GM12878 (cell line): ENCODE data around the gene LRP10. TPM values are rescaled to one million over a fixed set of nuclear protein-coding genes. Genes with fewer than 3 reads are reported as not detected.

ENCODE experiments used
- ATAC-seq: fragments of 200-7000 bp; cut with Tn5 transposase; 3 replicates; pipeline ENCODE4 v1.9.1; 2020; ENCODE audit warnings: mild to moderate bottlenecking, moderate library complexity
- BruUV-seq: library from RNA; stranded (reverse); fragments of 400-500 nt; replicated peaks from 2 replicates; lab custom pipeline; 2021; lab: Mats Ljungman, UMichigan
- CTCF ChIA-PET: fragments of 300-600 bp; sonication (Branson Sonifier 250); formaldehyde crosslinking; extraction: SDS; loops from one replicate; lab custom pipeline; 2021; ENCODE audit warnings: inconsistent platforms; lab: Yijun Ruan, JAX
- POLR2A ChIA-PET: fragments of 350-600 bp; formaldehyde crosslinking; extraction: SDS; loops from one replicate; lab custom pipeline; 2021; ENCODE audit warnings: inconsistent platforms; lab: Charles Lee
- RAD21 ChIA-PET: fragments of 300-600 bp; sonication (Branson Sonifier 250); formaldehyde crosslinking; loops from one replicate; lab custom pipeline; 2023; ENCODE audit warnings: antibody characterized with exemption; ENCODE audit not compliant: unreplicated experiment; lab: Charles Lee
- SMC1A ChIA-PET: fragments of 300-600 bp; sonication (Branson Sonifier 250); formaldehyde crosslinking; loops from one replicate; lab custom pipeline; 2023; ENCODE audit not compliant: unreplicated experiment, uncharacterized antibody; lab: Charles Lee
- DNase-seq: peaks from one replicate; pipeline ENCODE4 v3.0.0-alpha.2; 2011; ENCODE audit warnings: low read depth, low spot score
- FAIRE-seq: peaks from 3 replicates; lab custom pipeline; 2011; peaks lifted over from hg19 to GRCh38; lab: Jason Lieb, UNC
- H2AFZ ChIP-seq: 2 replicates; pipeline ENCODE4 v1.6.0; 2011; ENCODE audit warnings: low read depth, low read length, control low read depth; ENCODE audit not compliant: control insufficient read depth
- H3K27ac ChIP-seq: 2 replicates; pipeline ENCODE4 v1.5.1; 2011; ENCODE audit warnings: control low read depth; ENCODE audit not compliant: control insufficient read depth, insufficient read depth
- H3K27me3 ChIP-seq, 2 experiments: replicated peaks in 1 of 2; 2 replicates each; pipeline versions ENCODE4 v1.6.0 to v1.6.1; 2011; ENCODE audit warnings: low read length in 1 of 2; ENCODE audit not compliant: control insufficient read depth in 2 of 2, insufficient read depth in 2 of 2
- H3K36me3 ChIP-seq, 2 experiments: 2 replicates each; pipeline ENCODE4 v1.5.1; 2011; ENCODE audit warnings: low read length in 1 of 2; ENCODE audit not compliant: control insufficient read depth in 2 of 2, insufficient read depth in 2 of 2
- H3K4me1 ChIP-seq: 2 replicates; pipeline ENCODE4 v1.6.1; 2011; ENCODE audit warnings: mild to moderate bottlenecking, low read length, moderate library complexity, mixed read lengths; ENCODE audit not compliant: control insufficient read depth, insufficient read depth
- H3K4me2 ChIP-seq: 2 replicates; pipeline ENCODE4 v1.6.0; 2011; ENCODE audit warnings: control low read depth; ENCODE audit not compliant: control insufficient read depth, insufficient read depth
- H3K4me3 ChIP-seq: fragments of 200-600 bp; sonication (generic); 2 replicates; pipeline ENCODE4 v1.5.1; 2016
- H3K79me2 ChIP-seq: 2 replicates; pipeline ENCODE4 v1.6.0; 2011; ENCODE audit warnings: low read length; ENCODE audit not compliant: control insufficient read depth, insufficient read depth
- H3K9ac ChIP-seq: 2 replicates; pipeline ENCODE4 v1.8.0; 2011; ENCODE audit warnings: low read length, control low read depth, mixed read lengths; ENCODE audit not compliant: control insufficient read depth, insufficient read depth
- H3K9me3 ChIP-seq: replicated peaks from 3 replicates; pipeline ENCODE4 v1.5.1; 2011; ENCODE audit warnings: mild to moderate bottlenecking, low read length; ENCODE audit not compliant: control insufficient read depth, insufficient read depth
- H4K20me1 ChIP-seq: 2 replicates; pipeline ENCODE4 v1.6.0; 2011; ENCODE audit not compliant: control insufficient read depth, insufficient read depth
- CHD1 ChIP-seq: IDR thresholded peaks from 2 replicates; pipeline ENCODE4 v1.6.1; 2012; ENCODE audit warnings: low read depth, low read length, improper control_type of control experiment
- EZH2 ChIP-seq: IDR thresholded peaks from 2 replicates; pipeline ENCODE4 v1.6.1; 2012; ENCODE audit warnings: low read depth, mild to moderate bottlenecking, control low read depth, inconsistent platforms, low read length, borderline replicate concordance; ENCODE audit not compliant: control insufficient read depth
- HDAC6 ChIP-seq: fragments of 200-600 bp; sonication (generic); IDR thresholded peaks from one replicate; pipeline ENCODE4 v1.8.0; 2017; ENCODE audit warnings: antibody characterized with exemption; ENCODE audit not compliant: unreplicated experiment
- NBN ChIP-seq: fragments of 450-650 bp; IDR thresholded peaks from 2 replicates; pipeline ENCODE4 v1.6.1; 2016
- NFIC ChIP-seq: IDR thresholded peaks from 2 replicates; pipeline ENCODE4 v1.6.1; 2012; ENCODE audit warnings: low read depth, mild to moderate bottlenecking, inconsistent platforms, low read length, moderate library complexity
- NFYB ChIP-seq: IDR thresholded peaks from 2 replicates; pipeline ENCODE4 v1.6.1; 2011; ENCODE audit warnings: low read depth, mild to moderate bottlenecking, low read length, improper control_type of control experiment, moderate library complexity; ENCODE audit not compliant: insufficient read depth
- PML ChIP-seq: IDR thresholded peaks from 2 replicates; pipeline ENCODE4 v1.6.1; 2012; ENCODE audit warnings: low read length, inconsistent platforms
- POLR2A ChIP-seq: IDR thresholded peaks from 2 replicates; pipeline ENCODE4 v1.6.1; 2011; ENCODE audit warnings: low read depth, mild to moderate bottlenecking, low read length
- SMAD5 ChIP-seq: IDR thresholded peaks from 2 replicates; pipeline ENCODE4 v1.6.1; 2016; ENCODE audit warnings: antibody characterized with exemption, low read depth
- SMARCA5 ChIP-seq: fragments of 450-650 bp; IDR thresholded peaks from 2 replicates; pipeline ENCODE4 v1.6.1; 2017; ENCODE audit warnings: mild to moderate bottlenecking
- SUZ12 ChIP-seq: fragments of 200-600 bp; sonication (generic); IDR thresholded peaks from one replicate; pipeline ENCODE4 v1.6.1; 2018; ENCODE audit warnings: antibody characterized with exemption, mild to moderate bottlenecking; ENCODE audit not compliant: unreplicated experiment
- TAF1 ChIP-seq: IDR thresholded peaks from 2 replicates; pipeline ENCODE4 v1.6.1; 2011; ENCODE audit warnings: mild to moderate bottlenecking, low read depth, low read length, borderline replicate concordance
- WGBS: methylation state at CpG from one replicate; pipeline ENCODE4 v1.1.6; 2016; ENCODE audit warnings: low lambda C conversion rate; ENCODE audit not compliant: insufficient replicate concordance, insufficient coverage; ENCODE audit errors: missing lambda C conversion rate; 5-methylcytosine and 5-hydroxymethylcytosine counted together
- in situ Hi-C: fragments of 300-500 bp; cut with MboI; formaldehyde crosslinking; loops from 9 replicates; pipeline ENCODE4 v1.14.3; 2018; ENCODE audit warnings: mixed read lengths
- intact Hi-C: fragments of 100-400 bp; cut with micrococcal nuclease; formaldehyde crosslinking; loops from one replicate; pipeline ENCODE4 v1.14.2; 2022; ENCODE audit not compliant: unreplicated experiment
- polyA plus RNA-seq, 11 experiments: library from polyadenylated mRNA; depleted of rRNA in 4 of 11; unstranded in 6 of 11; stranded (reverse) in 5 of 11; fragments of >200 nt; fragmentation: Nextera tagmentation in 4 of 11; fragmentation: Illumina TruSeq in 1 of 11; extraction: Ambion mirVana in 4 of 11; extraction: Trizol in 1 of 11; gene quantifications; 1 replicate in 1 of 11; 2 replicates in 10 of 11; pipeline versions ENCODE4 v1.2.1 to v1.2.3, GENCODE V29; 2011 to 2016; ENCODE audit warnings: inconsistent platforms in 2 of 11, missing spikeins in 2 of 11, low read depth in 1 of 11
- total RNA-seq, 4 experiments: library from RNA; depleted of rRNA in 3 of 4; stranded (reverse); fragments of >200 nt in 3 of 4; fragmentation: Illumina TruSeq in 1 of 4; extraction: Trizol in 1 of 4; gene quantifications; 2 replicates each; pipeline versions ENCODE4 v1.2.1 to v1.2.3, GENCODE V29; 2013 to 2021
- TF ChIP-seq, protein P1 (sequence below): IDR thresholded peaks from 2 replicates; pipeline ENCODE4 v1.6.1; 2011; ENCODE audit warnings: borderline replicate concordance, low read depth, mild to moderate bottlenecking, moderate library complexity, low read length; ENCODE audit not compliant: insufficient read depth, poor library complexity, severe bottlenecking
- TF ChIP-seq, protein P2 (sequence below): fragments of 450-650 bp; IDR thresholded peaks from 2 replicates; pipeline ENCODE4 v1.6.1; 2018; ENCODE audit warnings: mild to moderate bottlenecking, low read depth, moderate library complexity; ENCODE audit not compliant: partially characterized antibody
- TF ChIP-seq, protein P3 (sequence below): fragments of 150-350 bp; IDR thresholded peaks from 2 replicates; pipeline ENCODE4 v1.6.1; 2014; ENCODE audit warnings: mild to moderate bottlenecking, low read depth, low read length

Gene LRP10
- total and polyA plus RNA-seq, 10 of the 15 experiments (the other 5 are each of a cell fraction or from before 2014, with no cell fraction given) = 3.0 to 56.9 (median 20.9) TPM

DNA sequence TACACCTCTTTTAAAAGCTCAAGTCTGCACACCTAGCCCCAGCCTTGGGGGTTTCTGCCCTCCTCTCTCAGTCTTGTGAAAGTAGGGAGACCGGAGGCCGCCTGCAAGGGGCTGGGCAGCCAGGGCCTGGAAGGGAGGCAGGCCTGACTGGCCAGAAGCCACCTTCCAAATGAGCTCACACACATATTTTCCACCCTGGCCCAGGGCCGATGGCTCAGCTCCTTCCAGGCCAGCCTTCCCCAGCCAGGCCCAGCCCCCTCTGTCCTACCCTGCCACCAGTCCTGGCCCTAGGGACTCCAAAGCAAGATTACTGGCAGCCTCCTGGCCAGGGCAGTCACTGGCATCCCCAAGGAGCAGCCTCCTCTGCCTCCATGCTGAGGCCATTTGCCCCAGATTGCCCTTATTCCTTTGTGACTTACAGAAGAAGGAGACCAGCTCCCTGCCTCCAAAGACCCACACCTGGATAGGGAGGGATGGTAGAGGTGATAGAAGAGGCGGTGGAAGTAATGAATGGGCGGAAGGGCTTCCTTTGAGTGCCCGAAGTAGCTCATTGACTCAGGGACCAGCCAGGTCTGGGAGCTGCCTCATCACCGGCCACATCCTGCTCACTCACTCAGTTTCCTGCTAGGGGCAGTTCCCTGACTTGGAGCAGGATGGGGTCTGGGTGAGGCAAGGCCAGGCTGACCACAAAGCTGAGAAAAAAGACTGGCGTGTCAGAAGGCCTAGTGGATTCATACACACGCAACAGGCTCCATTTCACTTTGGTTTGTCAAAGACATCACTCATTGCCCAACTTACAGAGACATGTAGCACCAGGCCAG, 20.4 kb upstream of the LRP10 start:
- in situ Hi-C loops = loop anchor here (10.0 kb wide), 1 partner anchor 466 kb away; no protein-coding TSS in a partner anchor
- POLR2A ChIA-PET = interaction anchor here (0.5 to 0.8 kb wide), 4 partner anchors 28 to 280 kb away, joined by 3 to 7 read pairs (median 4); no protein-coding TSS in a partner anchor
- DNase-seq = no peak

More for the DNA sequence above, 20.4 kb upstream of the LRP10 start:
- Histone ChIP-seq H3K9me3 (no peaks in the 10 kb centered on the region), H4K20me1 (no peaks in the 10 kb centered on the region), H3K9ac (no peak overlapping the region), H3K36me3 (no peaks in the 10 kb centered on the region), H3K27ac (peak overlapping the region; percentile 18; the same call in 1 of the 2 replicates), H3K4me3 (no peak overlapping the region), H3K4me1 (peaks cover 18% of the 10 kb centered on the region), H3K27me3 (no peaks in the 10 kb centered on the region), H2AFZ (peak overlapping the region; percentile 39; the same call in 1 of the 2 replicates), H3K79me2 (no peaks in the 10 kb centered on the region), H3K4me2 (no peak overlapping the region)
- CTCF ChIA-PET = interaction anchor here (0.5 to 10.0 kb wide), 19 partner anchors 10 to 465 kb away, joined by 3 to 324 read pairs (median 34); partner anchors contain the start of genes LRP10, MRPL52, OXA1L and SLC7A7
- TF ChIP-seq NFYB (no peak), POLR2A (no peak), TAF1 (no peak), SMAD5 (no peak), PML (no peak), SUZ12 (no peak), HDAC6 (no peak), CHD1 (no peak), NBN (no peak), NFIC (no peak), EZH2 (no peak), SMARCA5 (no peak)
- TF ChIP-seq, protein P1, sequence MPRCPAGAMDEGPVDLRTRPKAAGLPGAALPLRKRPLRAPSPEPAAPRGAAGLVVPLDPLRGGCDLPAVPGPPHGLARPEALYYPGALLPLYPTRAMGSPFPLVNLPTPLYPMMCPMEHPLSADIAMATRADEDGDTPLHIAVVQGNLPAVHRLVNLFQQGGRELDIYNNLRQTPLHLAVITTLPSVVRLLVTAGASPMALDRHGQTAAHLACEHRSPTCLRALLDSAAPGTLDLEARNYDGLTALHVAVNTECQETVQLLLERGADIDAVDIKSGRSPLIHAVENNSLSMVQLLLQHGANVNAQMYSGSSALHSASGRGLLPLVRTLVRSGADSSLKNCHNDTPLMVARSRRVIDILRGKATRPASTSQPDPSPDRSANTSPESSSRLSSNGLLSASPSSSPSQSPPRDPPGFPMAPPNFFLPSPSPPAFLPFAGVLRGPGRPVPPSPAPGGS = no peak
- TF ChIP-seq, protein P2, sequence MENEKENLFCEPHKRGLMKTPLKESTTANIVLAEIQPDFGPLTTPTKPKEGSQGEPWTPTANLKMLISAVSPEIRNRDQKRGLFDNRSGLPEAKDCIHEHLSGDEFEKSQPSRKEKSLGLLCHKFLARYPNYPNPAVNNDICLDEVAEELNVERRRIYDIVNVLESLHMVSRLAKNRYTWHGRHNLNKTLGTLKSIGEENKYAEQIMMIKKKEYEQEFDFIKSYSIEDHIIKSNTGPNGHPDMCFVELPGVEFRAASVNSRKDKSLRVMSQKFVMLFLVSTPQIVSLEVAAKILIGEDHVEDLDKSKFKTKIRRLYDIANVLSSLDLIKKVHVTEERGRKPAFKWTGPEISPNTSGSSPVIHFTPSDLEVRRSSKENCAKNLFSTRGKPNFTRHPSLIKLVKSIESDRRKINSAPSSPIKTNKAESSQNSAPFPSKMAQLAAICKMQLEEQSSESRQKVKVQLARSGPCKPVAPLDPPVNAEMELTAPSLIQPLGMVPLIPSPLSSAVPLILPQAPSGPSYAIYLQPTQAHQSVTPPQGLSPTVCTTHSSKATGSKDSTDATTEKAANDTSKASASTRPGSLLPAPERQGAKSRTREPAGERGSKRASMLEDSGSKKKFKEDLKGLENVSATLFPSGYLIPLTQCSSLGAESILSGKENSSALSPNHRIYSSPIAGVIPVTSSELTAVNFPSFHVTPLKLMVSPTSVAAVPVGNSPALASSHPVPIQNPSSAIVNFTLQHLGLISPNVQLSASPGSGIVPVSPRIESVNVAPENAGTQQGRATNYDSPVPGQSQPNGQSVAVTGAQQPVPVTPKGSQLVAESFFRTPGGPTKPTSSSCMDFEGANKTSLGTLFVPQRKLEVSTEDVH = no peak
- TF ChIP-seq, protein P3, sequence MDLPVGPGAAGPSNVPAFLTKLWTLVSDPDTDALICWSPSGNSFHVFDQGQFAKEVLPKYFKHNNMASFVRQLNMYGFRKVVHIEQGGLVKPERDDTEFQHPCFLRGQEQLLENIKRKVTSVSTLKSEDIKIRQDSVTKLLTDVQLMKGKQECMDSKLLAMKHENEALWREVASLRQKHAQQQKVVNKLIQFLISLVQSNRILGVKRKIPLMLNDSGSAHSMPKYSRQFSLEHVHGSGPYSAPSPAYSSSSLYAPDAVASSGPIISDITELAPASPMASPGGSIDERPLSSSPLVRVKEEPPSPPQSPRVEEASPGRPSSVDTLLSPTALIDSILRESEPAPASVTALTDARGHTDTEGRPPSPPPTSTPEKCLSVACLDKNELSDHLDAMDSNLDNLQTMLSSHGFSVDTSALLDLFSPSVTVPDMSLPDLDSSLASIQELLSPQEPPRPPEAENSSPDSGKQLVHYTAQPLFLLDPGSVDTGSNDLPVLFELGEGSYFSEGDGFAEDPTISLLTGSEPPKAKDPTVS = no peak
- FAIRE-seq (no peak), ATAC-seq (no peak)
- SMC1A ChIA-PET = interaction anchor here (0.6 to 7.3 kb wide), 18 partner anchors 10 to 291 kb away, joined by 3 to 104 read pairs (median 6); partner anchors contain the start of genes LRP10, MRPL52, OXA1L and PRMT5
- RAD21 ChIA-PET = interaction anchor here (1.0 to 9.4 kb wide), 13 partner anchors 21 to 295 kb away, joined by 3 to 130 read pairs (median 10); partner anchors contain the start of genes MRPL52 and OXA1L
- WGBS = 81% methylated on average over 9 of the region's 9 CpGs
- intact Hi-C loops = loop anchor here (5.0 kb wide), 1 partner anchor 294 kb away; no protein-coding TSS in a partner anchor
- no TSS peak for BruUV-seq
